ENCODE measurements around the gene BMPR1A. TPM values are rescaled to one million over a fixed set of nuclear protein-coding genes. Genes with fewer than 3 reads are reported as not detected.

Gene BMPR1A
- total RNA-seq, 2 experiments from 2014 or later = 2.9 to 6.8 TPM

DNA sequence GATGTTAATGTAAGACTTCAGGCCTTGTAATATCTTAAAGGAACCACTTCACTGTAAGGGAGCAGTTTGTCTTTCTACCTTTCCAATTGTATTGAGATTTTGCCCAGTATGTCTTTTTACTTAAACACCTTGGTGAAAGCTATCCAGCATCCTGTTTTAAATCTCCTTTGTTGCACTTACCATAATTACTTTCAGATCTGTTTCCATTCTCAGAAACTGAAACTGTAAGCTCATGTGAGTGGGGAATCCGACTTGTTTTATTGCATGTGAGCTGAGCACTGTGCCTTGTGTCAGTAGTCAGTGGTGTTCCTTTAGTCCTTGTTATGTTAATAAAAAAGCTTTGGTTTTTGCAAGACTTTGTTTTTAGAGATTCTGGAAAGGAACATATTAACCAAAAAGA is 42.2 kb downstream of the BMPR1A start:
- no peaks in the 10 kb centered on the region for H3K9me3 Mint-ChIP-seq
- intact Hi-C loops (cut with micrococcal nuclease) = loop anchor here (2.0 to 5.0 kb wide), 2 partner anchors 42 to 86 kb away; partner anchors contain the start of gene BMPR1A
- no peaks in the 10 kb centered on the region for H3K36me3 Mint-ChIP-seq (ENCODE audit: low read depth)
- H3K4me3 Mint-ChIP-seq = no peak overlapping the region
- peak; percentile 19 for DNase-seq
- peaks cover 18% of the 10 kb centered on the region for H3K4me1 Mint-ChIP-seq (ENCODE audit: low read depth)
- no peaks in the 10 kb centered on the region for H3K27me3 Mint-ChIP-seq (ENCODE audit: low read depth)
- CTCF ChIA-PET = interaction anchor here (0.6 to 0.9 kb wide), 4 partner anchors 10 to 141 kb away, joined by 3 to 5 read pairs (median 4); no protein-coding TSS in a partner anchor
- H3K27ac Mint-ChIP-seq = no peak overlapping the region

DNA sequence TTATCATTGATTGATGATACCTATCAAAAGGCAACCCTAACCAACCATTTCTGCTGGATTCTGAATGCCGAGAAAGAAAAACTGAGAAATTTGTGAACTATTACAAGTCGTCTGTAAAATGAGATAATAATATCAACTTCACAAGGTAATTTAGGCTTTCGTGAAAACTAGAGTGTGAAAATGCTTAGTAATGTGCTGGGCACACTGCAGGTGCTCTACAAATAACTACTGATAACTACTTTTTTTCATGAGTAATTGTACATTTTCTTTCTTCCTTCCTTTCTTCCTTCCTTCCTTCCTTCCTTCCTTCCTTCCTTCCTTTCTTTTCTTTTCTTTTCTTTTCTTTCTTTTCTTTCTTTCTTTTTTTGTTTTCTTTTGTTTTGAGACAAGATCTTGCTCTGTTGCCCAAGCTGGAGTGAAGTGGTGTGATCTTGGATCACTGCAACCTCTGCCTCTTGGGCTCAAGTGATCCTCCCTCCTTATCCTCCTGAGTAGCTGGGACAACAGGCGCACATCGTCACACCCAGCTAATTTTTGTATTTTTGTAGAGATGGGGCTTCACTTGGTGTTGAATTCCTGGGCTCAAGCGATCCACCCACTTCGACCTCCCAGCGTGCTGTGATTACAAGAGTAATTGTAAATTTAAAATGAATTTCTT is 42.9 kb downstream of the BMPR1A start:
- H3K27me3 Mint-ChIP-seq (ENCODE audit: low read depth) = no peaks in the 10 kb centered on the region
- intact Hi-C loops (cut with micrococcal nuclease) = loop anchor here (2.0 to 5.0 kb wide), 2 partner anchors 43 to 87 kb away; partner anchors contain the start of gene BMPR1A
- no peaks in the 10 kb centered on the region for H3K36me3 Mint-ChIP-seq (ENCODE audit: low read depth)
- H3K9me3 Mint-ChIP-seq = no peaks in the 10 kb centered on the region
- CTCF ChIA-PET = interaction anchor here (0.6 to 0.9 kb wide), 3 partner anchors 9 to 39 kb away, joined by 3 to 5 read pairs (median 5); no protein-coding TSS in a partner anchor
- no peak overlapping the region for H3K4me3 Mint-ChIP-seq
- H3K4me1 Mint-ChIP-seq (ENCODE audit: low read depth) = peaks cover 18% of the 10 kb centered on the region
- DNase-seq = no peak
- no peak overlapping the region for H3K27ac Mint-ChIP-seq

DNA sequence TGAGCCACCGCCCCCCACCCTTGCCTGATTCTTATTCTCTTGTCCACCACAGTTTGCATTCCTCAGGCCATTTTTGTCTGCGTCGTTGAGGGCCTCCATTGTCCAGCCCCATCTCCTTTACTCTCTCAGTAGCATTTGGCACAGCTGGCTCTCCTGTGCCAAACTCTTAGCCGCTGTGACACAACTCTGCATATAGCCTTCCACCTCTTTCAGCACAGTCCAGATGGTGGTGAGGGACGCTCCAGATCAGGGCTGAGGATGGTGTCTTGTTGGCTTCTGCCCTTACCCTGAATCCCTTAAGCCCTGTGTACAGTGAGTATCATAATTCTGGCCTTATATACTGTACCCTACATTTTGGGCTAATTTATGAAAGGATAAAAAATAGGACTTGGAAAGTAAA is 45.6 kb downstream of the BMPR1A start:
- no peak overlapping the region for H3K27ac Mint-ChIP-seq
- intact Hi-C loops (cut with micrococcal nuclease) = no loop called here
- peaks cover 18% of the 10 kb centered on the region for H3K4me1 Mint-ChIP-seq (ENCODE audit: low read depth)
- no peak overlapping the region for H3K4me3 Mint-ChIP-seq
- no peaks in the 10 kb centered on the region for H3K9me3 Mint-ChIP-seq
- H3K36me3 Mint-ChIP-seq (ENCODE audit: low read depth) = no peaks in the 10 kb centered on the region
- CTCF ChIA-PET = no interaction called here
- H3K27me3 Mint-ChIP-seq (ENCODE audit: low read depth) = no peaks in the 10 kb centered on the region
- no peak for DNase-seq

DNA sequence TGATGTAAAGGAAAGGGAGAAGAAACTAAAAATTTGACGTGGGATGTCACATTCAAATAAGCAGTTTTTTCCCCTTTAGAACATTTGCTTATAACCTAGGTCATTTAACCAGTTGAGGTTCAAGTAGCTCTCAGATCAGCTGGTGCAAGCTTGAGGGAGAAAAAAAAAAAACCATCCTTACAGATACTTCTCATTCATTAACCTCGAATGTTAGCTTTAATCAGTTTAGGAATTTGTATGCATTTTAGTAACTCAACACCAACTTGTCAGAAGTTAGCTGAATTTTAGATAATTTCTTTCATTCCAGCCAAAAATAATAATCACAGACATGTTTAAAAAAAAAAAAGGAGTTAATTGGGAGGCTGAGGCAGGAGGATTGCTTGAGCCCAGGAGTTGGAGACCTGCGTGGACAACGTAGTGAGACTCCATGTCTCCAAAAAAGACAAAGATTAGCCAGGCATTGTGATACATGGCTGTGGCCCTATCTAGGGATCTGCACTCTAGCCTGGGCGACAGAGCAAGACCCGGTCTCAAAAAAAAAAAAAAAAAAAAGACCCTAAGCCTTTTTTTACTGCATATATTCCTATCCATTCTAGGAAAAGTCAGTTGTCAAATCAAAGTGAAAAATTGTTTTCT is 46.2 kb downstream of the BMPR1A start:
- Mint-ChIP-seq H3K4me3 (no peak overlapping the region), H3K27me3 (ENCODE audit: low read depth) (no peaks in the 10 kb centered on the region), H3K27ac (no peak overlapping the region), H3K36me3 (ENCODE audit: low read depth) (no peaks in the 10 kb centered on the region), H3K4me1 (ENCODE audit: low read depth) (peaks cover 15% of the 10 kb centered on the region), H3K9me3 (no peaks in the 10 kb centered on the region)
- DNase-seq = no peak
- CTCF ChIA-PET = no interaction called here
- intact Hi-C loops (cut with micrococcal nuclease) = no loop called here

DNA sequence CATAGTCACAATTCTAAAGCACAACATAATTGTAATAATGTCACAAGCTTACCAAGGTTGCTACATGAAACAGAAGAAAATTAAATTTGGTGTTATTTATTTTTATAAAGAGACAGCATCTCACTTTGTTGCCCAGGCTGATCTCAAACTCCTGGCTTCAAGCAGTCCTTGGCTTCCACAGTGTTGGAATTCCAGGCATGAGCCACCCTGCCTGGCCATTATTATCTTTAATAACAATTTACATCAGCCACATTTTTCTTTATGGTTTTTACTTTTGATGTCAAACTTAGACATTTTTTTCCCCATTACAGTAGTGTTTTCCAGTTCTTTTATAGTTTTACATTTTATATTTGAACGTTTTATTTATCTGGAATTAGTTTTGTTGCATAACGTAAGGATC is 46.7 kb downstream of the BMPR1A start:
- DNase-seq = no peak
- CTCF ChIA-PET = no interaction called here
- intact Hi-C loops (cut with micrococcal nuclease) = no loop called here
- Mint-ChIP-seq H3K36me3 (ENCODE audit: low read depth) (no peaks in the 10 kb centered on the region), H3K9me3 (no peaks in the 10 kb centered on the region), H3K27me3 (ENCODE audit: low read depth) (no peaks in the 10 kb centered on the region), H3K27ac (no peak overlapping the region), H3K4me3 (no peak overlapping the region), H3K4me1 (ENCODE audit: low read depth) (peaks cover 14% of the 10 kb centered on the region)

DNA sequence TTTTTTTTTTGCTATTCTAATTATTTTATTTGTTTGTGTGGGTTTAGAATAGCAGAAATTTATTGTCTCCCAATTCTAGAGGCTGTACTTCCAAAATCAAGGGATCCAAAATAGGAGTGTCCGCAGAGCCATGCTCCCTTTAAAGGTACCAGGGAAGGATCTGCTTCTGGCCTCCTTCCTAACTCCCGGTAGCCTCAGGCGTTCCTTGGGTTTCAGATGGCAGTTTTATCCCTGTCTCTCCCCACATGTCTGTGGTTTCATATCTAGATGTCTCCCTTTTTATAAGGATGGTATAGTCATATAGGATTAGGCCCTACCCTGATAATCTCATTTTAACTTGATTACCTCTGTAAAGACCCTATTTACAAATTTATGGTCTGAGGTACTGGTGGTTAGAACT is 48.4 kb downstream of the BMPR1A start:
- CTCF ChIA-PET = no interaction called here
- intact Hi-C loops (cut with micrococcal nuclease) = no loop called here
- Mint-ChIP-seq H3K27me3 (ENCODE audit: low read depth) (no peaks in the 10 kb centered on the region), H3K9me3 (no peaks in the 10 kb centered on the region), H3K27ac (no peak overlapping the region), H3K4me3 (no peak overlapping the region), H3K4me1 (ENCODE audit: low read depth) (no peaks in the 10 kb centered on the region), H3K36me3 (ENCODE audit: low read depth) (no peaks in the 10 kb centered on the region)
- no peak for DNase-seq

DNA sequence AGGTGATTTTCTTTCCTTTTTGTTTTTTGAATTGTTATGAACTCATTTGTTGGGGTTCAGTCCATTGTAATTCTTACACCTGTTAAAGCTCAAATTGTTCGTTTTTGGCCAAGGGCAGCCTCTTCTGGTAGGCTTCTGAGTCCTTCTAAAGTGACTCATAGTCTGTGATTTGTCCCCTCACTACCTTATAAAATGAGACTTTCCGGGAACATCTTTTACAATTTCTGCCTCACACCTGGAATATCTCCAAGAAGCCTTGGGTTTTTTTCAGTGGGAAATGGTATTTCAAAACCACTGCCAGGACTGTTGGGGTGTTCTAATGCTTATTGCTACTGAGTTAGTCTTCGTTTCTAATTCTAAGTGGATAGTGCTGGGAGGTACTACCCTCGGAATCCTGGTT is 56.7 kb downstream of the BMPR1A start:
- Mint-ChIP-seq H3K36me3 (ENCODE audit: low read depth) (peaks cover 3% of the 10 kb centered on the region), H3K27ac (no peak overlapping the region), H3K27me3 (ENCODE audit: low read depth) (no peaks in the 10 kb centered on the region), H3K4me1 (ENCODE audit: low read depth) (no peaks in the 10 kb centered on the region), H3K9me3 (no peaks in the 10 kb centered on the region), H3K4me3 (no peak overlapping the region)
- CTCF ChIA-PET = no interaction called here
- no peak for DNase-seq
- intact Hi-C loops (cut with micrococcal nuclease) = no loop called here

DNA sequence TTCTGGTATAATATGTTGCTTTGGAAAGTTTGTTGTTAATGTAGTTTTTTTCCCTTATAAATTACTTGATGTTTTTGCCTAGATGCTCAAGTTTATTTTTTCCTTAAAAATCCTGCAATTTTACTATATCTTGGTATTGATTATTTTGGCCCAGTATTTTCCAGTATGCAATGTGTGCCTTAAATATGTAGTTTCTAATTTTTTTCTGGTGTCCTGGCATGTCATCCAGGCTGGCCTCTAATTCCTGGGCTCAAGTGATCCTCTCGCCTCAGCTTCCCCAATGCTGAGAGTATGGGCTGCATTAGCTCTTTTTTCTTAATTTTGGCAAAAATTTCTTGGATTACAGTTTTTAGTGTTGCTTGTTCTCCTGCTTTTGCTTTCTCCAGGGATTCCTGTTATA is 57.6 kb downstream of the BMPR1A start:
- no peak overlapping the region for H3K27ac Mint-ChIP-seq
- intact Hi-C loops (cut with micrococcal nuclease) = no loop called here
- CTCF ChIA-PET = interaction anchor here (0.7 kb wide), 1 partner anchor 36 kb away, joined by 3 read pairs; no protein-coding TSS in a partner anchor
- H3K36me3 Mint-ChIP-seq (ENCODE audit: low read depth) = peaks cover 3% of the 10 kb centered on the region
- H3K4me3 Mint-ChIP-seq = no peak overlapping the region
- H3K4me1 Mint-ChIP-seq (ENCODE audit: low read depth) = no peaks in the 10 kb centered on the region
- no peaks in the 10 kb centered on the region for H3K9me3 Mint-ChIP-seq
- H3K27me3 Mint-ChIP-seq (ENCODE audit: low read depth) = no peaks in the 10 kb centered on the region
- no peak for DNase-seq

DNA sequence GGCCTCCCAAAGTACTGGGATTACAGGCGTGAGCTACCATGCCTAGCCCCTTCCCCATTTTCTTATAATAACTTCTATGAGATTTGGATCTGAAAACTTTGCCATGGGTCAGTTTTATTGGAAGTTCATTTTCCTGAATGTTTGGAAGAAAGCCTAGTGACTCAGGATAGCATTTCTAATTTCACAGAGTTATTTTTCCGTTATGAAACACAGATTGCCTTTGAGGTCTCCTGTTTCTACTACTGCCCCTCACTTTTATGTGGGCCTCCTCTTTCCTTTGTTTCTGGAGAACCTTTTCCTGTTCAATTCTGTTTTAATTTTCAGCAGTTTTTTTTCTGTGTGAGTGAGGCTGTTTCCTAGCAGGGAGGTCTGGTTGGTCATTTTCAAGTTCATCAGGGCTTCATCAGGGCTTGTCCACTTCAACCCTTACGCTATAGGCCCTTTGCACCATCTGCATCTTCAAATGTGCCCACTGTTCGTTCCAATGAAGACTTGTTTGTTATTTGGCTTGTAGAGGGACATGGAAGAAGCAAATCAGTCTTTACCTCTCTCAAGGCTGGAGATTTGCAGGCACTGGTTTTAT is 58.7 kb downstream of the BMPR1A start:
- Mint-ChIP-seq H3K4me1 (ENCODE audit: low read depth) (no peaks in the 10 kb centered on the region), H3K9me3 (no peaks in the 10 kb centered on the region), H3K27me3 (ENCODE audit: low read depth) (no peaks in the 10 kb centered on the region), H3K36me3 (ENCODE audit: low read depth) (peaks cover 3% of the 10 kb centered on the region), H3K4me3 (no peak overlapping the region), H3K27ac (no peak overlapping the region)
- no peak for DNase-seq
- intact Hi-C loops (cut with micrococcal nuclease) = no loop called here
- CTCF ChIA-PET = no interaction called here

DNA sequence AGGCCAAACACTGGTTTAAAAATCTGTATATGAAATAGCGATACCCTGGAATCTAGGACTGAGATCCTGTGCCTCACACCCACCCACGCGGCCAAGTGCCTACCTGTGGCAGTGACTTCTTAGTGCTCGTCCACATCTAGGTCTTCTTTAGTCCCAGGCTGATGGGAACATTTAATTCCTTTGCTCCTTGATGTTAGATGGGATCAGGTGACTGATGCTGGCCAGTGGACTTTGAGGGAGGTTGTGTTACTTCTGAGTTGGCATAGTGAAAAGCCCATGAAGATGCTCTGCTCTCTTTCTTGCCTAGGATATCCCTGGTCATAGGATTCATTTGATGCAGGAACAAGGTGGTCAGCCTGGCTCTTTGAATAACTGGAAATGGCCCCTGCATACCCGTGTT is 59.2 kb downstream of the BMPR1A start:
- H3K27ac Mint-ChIP-seq = no peak overlapping the region
- intact Hi-C loops (cut with micrococcal nuclease) = no loop called here
- no peak for DNase-seq
- no peaks in the 10 kb centered on the region for H3K9me3 Mint-ChIP-seq
- no peak overlapping the region for H3K4me3 Mint-ChIP-seq
- H3K36me3 Mint-ChIP-seq (ENCODE audit: low read depth) = peaks cover 3% of the 10 kb centered on the region
- CTCF ChIA-PET = no interaction called here
- no peaks in the 10 kb centered on the region for H3K4me1 Mint-ChIP-seq (ENCODE audit: low read depth)
- no peaks in the 10 kb centered on the region for H3K27me3 Mint-ChIP-seq (ENCODE audit: low read depth)

DNA sequence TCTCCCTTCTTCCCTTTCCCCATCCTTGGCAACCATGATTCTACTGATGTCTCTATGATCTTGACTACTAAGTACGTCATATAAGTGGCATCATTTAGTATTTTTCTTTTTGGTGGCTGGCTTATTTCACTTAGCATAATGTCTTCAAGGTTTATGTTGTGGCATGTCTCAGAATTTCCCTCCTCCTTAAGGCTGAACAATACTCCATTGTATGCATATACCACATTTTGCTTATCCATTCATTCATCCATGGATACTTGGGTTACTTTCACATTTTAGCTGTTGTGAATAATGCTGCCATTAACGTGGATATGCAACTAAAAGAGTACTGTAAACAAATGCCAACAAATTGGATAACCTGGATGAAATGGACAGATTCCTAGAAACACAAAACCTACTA is 60.8 kb downstream of the BMPR1A start:
- CTCF ChIA-PET = no interaction called here
- Mint-ChIP-seq H3K27ac (no peak overlapping the region), H3K27me3 (ENCODE audit: low read depth) (no peaks in the 10 kb centered on the region), H3K36me3 (ENCODE audit: low read depth) (no peaks in the 10 kb centered on the region), H3K4me3 (no peak overlapping the region), H3K9me3 (no peaks in the 10 kb centered on the region), H3K4me1 (ENCODE audit: low read depth) (no peaks in the 10 kb centered on the region)
- DNase-seq = no peak
- intact Hi-C loops (cut with micrococcal nuclease) = no loop called here

DNA sequence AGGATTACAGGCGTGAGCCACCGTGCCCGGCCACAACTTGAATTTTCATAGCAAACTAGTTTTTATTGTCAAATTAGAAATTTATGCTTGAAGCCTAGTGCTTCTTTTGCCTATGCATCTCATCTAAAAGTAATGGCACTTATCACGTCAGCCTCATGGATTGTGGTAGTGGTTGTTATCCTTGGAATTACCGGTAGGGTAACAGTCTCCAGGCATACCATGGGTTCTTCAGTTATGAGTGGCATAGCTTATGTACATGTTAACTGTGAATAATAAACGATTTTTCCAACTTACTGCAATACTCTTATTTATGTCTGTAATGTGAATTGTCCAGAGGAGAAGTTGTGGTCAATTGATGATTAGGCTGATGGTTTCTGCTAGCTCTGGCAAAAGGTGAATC is 63.1 kb downstream of the BMPR1A start:
- H3K4me3 Mint-ChIP-seq = no peak overlapping the region
- DNase-seq = no peak
- H3K4me1 Mint-ChIP-seq (ENCODE audit: low read depth) = no peaks in the 10 kb centered on the region

DNA sequence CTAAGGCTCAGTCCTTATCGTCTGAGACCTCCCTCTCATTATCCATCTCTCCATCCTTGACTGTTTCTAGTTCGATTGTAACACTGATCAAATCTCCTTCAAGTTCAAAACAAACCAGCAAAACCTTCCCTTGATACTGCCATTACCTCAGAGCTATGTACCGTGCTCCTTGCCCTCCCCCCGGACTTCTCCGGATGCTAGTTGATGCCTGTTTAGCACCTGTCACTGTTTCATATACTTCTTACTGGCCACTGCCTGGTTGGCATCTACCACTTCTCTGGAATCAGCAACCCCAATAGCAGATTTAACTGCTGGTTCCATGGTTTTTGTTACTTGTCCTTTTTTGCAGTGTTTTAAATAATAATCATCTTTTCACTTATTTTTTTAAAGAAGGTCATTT is 64.1 kb downstream of the BMPR1A start:
- no peaks in the 10 kb centered on the region for H3K4me1 Mint-ChIP-seq (ENCODE audit: low read depth)
- no peak for DNase-seq
- H3K27me3 Mint-ChIP-seq (ENCODE audit: low read depth) = no peaks in the 10 kb centered on the region
- intact Hi-C loops (cut with micrococcal nuclease) = no loop called here
- CTCF ChIA-PET = interaction anchor here (0.5 to 0.6 kb wide), 3 partner anchors 34 to 1381 kb away, joined by 3 read pairs; no protein-coding TSS in a partner anchor
- H3K4me3 Mint-ChIP-seq = no peak overlapping the region
- no peaks in the 10 kb centered on the region for H3K9me3 Mint-ChIP-seq
- H3K36me3 Mint-ChIP-seq (ENCODE audit: low read depth) = no peaks in the 10 kb centered on the region
- no peak overlapping the region for H3K27ac Mint-ChIP-seq

More for the DNA sequence above, 63.1 kb downstream of the BMPR1A start:
- intact Hi-C loops (cut with micrococcal nuclease) = no loop called here
- H3K9me3 Mint-ChIP-seq = no peaks in the 10 kb centered on the region
- H3K36me3 Mint-ChIP-seq (ENCODE audit: low read depth) = no peaks in the 10 kb centered on the region
- CTCF ChIA-PET = no interaction called here
- H3K27ac Mint-ChIP-seq = no peak overlapping the region
- no peaks in the 10 kb centered on the region for H3K27me3 Mint-ChIP-seq (ENCODE audit: low read depth)
